ENCODE results near the gene LMBR1. TPM values are rescaled to one million over a fixed set of nuclear protein-coding genes. Genes with fewer than 3 reads are reported as not detected.
A peak's percentile ranks its signal among the peaks of the same experiment; 100 is the strongest.
"Not testable (repeated sequence)": the region's sequence is repeated elsewhere in the genome, so short reads cannot be mapped to it uniquely, and the experiment has no call there.

Gene LMBR1
- total RNA-seq, 1 donor from 2014 or later = 35.4 TPM

DNA sequence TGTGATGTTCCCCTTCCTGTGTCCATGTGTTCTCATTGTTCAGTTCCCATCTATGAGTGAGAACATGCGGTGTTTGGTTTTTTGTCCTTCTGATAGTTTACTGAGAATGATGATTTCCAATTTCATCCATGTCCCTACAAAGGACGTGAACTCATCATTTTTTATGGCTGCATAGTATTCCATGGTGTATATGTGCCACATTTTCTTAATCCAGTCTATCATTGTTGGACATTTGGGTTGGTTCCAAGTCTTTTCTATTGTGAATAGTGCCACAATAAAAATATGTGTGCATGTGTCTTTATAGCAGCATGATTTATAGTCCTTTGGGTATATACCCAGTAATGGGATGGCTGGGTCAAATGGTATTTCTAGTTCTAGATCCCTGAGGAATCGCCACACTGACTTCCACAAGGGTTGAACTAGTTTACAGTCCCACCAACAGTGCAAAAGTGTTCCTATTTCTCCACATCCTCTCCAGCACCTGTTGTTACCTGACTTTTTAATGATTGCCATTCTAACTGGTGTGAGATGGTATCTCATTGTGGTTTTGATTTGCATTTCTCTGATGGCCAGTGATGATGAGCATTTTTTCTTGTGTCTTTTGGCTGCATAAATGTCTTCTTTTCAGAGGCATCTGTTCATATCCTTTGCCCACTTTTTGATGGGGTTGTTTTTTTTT, 16.7 kb upstream of the LMBR1 start:
- ATAC-seq; DNase-seq (ENCODE audit: missing footprints): not testable (repeated sequence)
- intact Hi-C loops (cut with DNase I) = loop anchor here (5.0 kb wide), 1 partner anchor 363 kb away; no protein-coding TSS in a partner anchor

DNA sequence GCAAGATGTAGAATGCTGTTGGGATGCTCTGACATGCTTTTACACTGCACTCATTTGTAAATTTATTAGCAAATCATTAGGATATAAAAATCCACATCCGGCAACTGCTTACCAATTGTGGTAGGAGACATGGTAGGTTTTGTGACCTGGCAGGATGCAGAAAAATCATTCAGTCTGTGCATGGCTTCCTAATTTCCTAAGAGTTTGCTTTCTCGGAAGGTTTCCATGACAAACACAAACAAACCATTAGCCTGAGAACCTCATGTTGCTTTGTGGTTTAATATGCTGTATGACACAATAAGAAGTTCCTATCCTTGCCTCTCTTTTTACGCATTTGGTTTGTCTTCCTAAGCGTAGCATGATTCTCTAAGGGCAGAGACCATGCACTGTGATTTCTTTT, 14.7 kb upstream of the LMBR1 start:
- intact Hi-C loops (cut with DNase I) = loop anchor here (5.0 kb wide), 1 partner anchor 365 kb away; no protein-coding TSS in a partner anchor
- ATAC-seq (no peak), DNase-seq (ENCODE audit: missing footprints) (no peak)

DNA sequence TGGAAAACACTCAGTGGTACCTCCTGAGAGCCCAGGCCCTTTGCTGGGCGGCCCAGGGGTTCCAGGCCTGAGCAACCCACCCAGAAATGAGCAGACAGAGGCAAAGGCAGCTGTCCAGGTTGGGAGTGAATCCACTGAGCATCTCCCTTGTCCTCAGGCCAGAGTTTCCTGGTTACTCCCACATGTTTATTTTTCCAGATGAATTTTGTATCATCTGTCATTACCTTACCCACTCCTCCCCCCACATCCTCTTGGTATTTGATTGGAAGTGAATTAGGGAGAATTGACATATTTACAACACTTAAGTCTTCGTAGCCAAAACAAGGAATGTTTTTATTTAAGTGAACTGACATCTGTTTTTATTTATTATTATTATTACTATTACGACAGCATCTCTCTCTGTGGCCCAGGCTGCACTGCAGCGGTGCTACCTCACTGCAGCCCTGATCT, 13.2 kb upstream of the LMBR1 start:
- no peak for DNase-seq (ENCODE audit: missing footprints)
- intact Hi-C loops (cut with DNase I) = loop anchor here (5.0 kb wide), 1 partner anchor 366 kb away; no protein-coding TSS in a partner anchor
- no peak for ATAC-seq

DNA sequence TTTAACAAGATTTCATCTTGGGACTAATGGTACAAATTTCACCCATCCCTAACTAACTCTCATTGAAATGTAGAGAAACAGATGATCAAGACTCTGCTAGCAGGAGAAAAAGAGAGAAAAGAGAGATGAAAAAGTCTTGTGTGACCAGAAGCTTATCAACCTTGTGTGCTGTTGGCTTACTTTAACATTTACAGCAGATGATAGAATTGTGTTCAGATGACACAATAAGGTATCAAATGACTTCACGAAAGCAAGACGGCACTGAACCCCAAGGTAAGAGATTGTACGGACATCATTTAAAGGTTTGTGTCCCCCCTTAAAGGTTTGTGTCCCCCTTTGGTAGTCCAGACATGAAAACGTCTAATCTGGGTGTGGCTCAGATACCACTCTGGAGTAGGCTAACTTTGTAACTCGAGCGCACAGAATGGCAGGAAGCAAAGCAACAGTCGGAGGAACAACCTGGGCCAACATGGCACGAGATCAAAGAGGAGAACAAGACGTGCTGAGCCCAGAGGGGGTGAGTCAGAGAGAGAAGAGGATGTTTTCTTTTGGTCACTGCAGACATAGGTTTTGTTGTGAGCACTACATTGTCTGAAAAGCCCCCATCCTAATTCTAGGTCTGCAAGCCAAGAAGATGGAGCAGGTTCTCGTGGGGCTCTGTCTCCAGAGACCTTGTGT, 10.4 kb upstream of the LMBR1 start:
- DNase-seq (ENCODE audit: missing footprints) = no peak
- ATAC-seq = peak; percentile 46
- intact Hi-C loops (cut with DNase I) = no loop called here

DNA sequence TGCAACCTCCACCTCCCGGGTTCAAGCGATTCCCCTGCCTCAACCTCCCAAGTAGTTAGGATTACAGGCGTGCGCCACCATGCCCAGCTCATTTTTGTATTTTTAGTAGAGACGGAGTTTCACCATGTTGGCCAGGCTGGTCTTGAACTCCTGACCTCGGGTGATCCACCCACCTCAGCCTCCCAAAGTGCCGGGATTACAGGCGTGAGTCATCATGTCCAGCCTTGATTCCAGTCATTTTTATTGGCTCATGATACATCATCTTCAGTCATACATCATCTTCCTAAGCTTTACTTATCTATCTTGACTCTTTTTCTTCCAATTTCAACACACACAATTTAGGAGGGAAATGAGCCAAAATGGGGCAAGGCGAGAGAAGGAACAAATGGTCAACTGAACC, 7.1 kb upstream of the LMBR1 start:
- DNase-seq (ENCODE audit: missing footprints); intact Hi-C loops (cut with DNase I); ATAC-seq: not testable (repeated sequence)

DNA sequence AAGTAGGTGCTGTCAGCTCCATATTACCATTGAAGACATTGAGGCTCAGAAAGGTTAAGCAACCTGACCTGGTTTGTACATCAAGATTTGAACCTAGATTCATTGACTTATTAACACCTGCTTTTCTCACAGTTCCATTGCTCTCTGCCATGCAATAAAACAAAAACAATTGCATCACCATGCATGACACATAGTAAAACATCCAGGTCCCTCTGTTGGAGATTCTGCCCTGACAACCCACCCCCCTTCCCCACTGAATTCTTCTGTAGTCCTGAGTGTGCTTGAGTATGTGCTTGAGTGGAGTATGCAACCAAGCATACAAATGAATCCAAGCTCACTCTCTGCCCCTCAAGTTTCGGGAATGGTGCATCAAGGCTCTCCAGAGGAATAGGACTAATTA, 6.0 kb upstream of the LMBR1 start:
- DNase-seq (ENCODE audit: missing footprints) (no peak), ATAC-seq (no peak)
- intact Hi-C loops (cut with DNase I) = loop anchor here (10.0 kb wide), 1 partner anchor 46 kb away; the partner anchor contains the start of gene NOM1

DNA sequence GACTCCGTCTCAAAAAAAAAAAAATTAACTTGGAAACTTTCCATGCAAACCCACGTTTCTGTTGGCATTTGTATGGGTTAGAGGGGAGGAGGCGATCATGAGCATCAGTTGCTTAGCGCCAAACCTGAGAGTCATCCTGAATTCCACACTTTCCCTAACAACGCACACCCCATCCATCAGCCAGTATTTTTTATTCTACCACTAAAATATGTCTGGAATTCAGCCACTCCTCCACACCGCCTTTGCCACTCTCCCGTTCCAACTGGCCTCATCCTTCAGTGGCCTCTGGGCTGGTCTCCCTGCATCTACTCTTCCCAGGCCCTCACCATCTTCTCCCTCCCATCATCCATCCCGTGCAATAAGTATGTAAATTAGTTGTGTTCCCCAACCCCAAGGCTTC, 4.7 kb upstream of the LMBR1 start:
- intact Hi-C loops (cut with DNase I) = loop anchor here (10.0 kb wide), 1 partner anchor 47 kb away; the partner anchor contains the start of gene NOM1
- ATAC-seq (no peak), DNase-seq (ENCODE audit: missing footprints) (no peak)

DNA sequence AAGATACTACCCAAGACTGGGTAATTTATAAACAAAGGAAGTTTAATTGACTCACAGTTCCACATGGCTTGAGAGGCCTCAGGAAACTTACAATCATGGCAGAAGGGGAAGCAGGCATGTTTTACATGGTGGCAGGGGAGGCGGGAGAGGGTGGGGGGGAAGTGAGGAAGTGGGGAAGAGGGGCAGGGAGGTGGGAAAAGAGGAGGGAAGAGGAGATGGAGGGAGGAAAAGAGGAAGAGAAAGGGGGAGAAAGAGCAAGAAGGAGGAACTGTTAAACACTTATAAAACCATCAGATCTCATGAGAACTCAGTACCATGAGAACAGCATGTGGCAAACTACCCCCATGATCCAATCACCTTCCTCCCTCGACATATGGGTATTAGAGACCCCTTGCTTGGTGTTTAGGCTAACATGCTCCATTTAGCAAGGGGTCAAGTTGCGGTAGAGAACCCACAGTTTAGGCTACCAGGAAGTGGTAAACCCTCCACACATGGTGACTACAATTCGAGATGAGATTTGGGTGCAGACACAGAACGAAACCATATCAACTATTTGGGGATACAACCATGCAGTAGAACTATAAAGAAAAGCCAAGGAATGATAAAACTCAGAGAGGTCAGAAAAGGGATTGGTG, 3.5 kb upstream of the LMBR1 start:
- no peak for DNase-seq (ENCODE audit: missing footprints)
- intact Hi-C loops (cut with DNase I) = loop anchor here (10.0 kb wide), 1 partner anchor 48 kb away; the partner anchor contains the start of gene NOM1
- ATAC-seq = no peak

DNA sequence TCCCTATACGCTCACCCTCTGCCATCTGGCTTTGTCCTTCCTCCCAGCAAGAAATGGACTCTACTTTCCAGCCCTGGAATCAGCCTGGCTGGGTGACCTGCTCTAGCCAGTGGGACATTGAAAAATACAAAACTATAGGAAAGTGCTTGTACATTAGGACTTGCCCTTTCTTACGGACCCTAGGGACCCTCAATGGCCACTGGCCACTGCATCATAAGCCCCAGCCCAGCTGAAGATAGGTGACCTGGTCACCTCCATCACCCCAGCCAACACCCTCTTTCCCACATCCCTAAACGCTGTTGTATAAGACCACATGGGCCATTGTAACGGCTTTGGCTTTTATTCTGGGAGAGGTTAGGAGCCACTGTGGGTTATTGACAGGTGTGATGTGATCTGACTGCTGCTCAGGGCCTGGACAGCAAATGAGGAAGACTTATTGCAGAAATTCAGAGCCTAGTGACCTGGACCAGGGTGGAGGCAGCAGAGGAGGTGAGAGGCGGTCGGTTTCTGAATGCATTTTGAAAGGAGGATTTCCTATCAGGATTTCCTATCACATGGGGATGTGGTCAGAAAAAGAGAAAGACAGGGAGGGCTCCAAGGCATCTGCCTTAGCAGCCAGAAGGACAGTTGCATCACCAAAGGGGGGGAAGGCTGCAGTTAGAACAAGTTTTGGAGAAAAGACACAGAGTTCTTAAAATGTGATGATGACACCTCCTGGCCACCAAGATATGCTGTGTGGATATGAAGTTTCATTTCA, 2.2 kb upstream of the LMBR1 start:
- DNase-seq (ENCODE audit: missing footprints) (no peak), ATAC-seq (no peak)
- intact Hi-C loops (cut with DNase I) = loop anchor here (10.0 kb wide), 1 partner anchor 50 kb away; the partner anchor contains the start of gene NOM1

DNA sequence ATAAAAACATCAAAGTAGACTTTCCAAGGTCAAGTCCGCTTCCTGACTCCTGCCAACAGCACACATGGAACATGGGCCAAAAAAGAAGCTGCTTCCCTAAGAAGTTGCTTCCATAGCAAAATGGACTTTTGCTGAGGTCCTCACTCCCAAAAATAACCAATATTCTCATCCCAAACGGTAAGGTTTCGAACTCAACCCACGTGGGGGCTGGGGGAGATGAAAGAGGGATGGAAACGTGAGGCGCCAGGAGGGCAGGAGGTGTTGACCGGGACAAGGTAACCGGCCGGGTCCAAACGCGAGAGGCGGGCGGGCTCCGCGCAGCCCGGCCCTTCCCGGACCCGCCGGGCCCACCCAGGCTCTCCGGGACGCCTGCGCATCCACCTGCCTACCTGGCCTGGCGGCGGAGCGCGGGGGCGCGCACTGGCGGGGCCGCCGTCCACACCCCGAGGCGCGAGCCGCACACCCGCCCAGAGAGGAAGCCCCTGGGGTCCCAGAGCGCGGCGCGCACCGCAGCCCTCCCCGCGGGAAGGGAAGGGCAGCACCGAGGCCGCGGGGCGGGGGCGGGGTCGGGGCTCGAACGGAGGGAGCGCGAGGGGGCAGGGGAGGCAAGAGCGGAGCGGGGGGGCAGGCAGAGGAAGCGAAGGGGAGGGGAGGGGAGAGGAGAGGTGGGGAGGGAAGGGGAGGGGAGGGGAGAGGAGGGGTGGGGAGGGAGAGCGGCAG, 742 bp downstream of the LMBR1 start:
- ATAC-seq = peak; percentile 11
- intact Hi-C loops (cut with DNase I) = loop anchor here (5.0 to 10.0 kb wide), 2 partner anchors 53 to 60 kb away; partner anchors contain the start of gene NOM1
- DNase-seq (ENCODE audit: missing footprints) = peak; percentile 77

DNA sequence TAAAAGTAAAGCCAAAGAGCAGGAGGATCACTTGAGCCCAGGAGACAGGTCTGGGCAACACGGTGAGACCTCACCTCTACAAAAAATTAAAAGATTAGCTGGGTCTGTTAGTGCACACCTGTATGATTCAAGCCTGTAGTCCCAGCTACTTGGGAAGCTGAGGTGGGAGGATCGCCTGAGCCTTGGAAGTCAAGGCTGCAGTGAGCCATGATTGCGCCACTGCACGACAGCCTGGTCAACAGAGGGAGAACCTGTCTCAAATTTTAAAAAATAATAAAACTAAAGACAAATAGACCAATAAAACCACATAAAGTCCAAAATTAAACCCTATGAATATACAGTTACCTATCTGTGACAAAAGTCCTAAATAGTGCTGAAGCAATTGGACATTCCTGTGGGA, 3.2 kb downstream of the LMBR1 start:
- ATAC-seq (no peak), DNase-seq (ENCODE audit: missing footprints) (no peak)
- intact Hi-C loops (cut with DNase I) = loop anchor here (5.0 to 10.0 kb wide), 2 partner anchors 55 to 57 kb away; partner anchors contain the start of gene NOM1

DNA sequence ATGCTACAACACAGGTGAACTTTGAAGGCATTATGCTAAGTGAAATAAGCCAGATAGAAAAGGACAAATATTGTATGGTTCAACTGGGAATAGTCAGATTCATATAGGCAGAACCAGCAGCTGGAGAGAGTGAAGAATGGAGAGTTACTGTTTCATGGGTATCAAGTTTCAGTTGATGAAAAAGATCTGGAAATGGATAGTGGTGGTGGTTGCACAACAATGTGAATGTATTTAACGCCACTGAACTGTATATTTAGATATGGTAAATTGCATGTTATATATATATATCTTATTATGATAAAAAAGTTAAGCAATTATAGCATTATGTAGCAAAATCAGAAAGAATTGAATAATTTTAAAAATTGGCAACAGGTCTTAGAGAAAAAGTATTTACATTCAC, 3.9 kb downstream of the LMBR1 start:
- no peak for ATAC-seq
- intact Hi-C loops (cut with DNase I) = no loop called here
- no peak for DNase-seq (ENCODE audit: missing footprints)

DNA sequence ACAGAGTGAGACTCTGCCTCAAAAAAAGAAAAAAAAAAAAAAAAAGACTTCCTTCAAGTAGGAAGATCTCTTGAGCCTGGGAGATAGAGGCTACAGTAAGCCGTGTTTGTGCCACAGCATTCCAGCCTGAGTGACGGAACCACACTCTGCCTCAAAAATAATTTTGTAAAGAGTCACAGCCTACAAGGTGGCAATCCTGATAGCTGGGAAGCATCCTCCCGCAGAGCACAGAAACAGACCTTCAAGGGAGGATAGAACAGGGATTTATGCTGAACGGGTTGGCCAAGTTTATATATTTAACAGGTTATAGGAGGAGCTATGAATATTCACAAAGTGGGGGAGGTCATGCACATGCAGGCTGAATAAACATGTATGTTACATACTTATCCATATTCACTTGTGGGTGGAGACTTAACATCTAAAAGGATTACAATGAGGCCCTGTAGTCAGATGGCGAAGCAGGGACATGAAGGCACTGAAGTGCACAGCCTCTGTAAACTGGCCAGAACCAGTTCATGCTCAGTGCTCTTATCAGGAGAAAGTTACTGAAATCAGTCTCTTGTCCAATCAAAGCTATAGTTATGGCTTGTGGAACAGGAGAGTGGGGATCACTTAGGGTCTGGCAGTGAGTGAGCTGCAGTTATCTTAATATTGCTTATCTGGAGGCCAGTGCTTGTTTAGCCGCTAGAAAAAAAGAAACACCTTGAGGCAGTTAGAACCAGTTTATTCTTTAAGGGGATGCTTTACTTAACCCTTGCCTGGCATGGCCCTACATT, 6.8 kb downstream of the LMBR1 start:
- intact Hi-C loops (cut with DNase I) = no loop called here
- ATAC-seq (peak; percentile 37), DNase-seq (ENCODE audit: missing footprints) (no peak)

DNA sequence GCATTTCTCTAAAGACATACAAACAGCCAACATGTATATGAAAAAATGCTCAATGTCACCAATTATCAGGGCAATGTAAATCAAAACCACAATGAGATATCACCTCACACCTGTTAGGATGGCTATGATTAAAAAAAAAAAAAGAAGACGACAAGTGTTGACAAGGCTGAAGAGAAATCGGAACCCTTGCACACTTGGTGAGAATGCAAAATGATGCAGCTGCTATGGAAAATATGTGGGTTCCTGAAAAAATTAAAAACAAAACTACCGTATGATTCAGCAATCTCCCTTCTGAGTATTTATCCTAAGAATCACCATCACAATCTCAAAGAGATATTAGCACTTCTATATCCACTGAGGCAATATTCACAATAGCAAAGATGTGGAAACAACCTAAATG, 11.3 kb downstream of the LMBR1 start:
- ATAC-seq (no peak), DNase-seq (ENCODE audit: missing footprints) (no peak)
- intact Hi-C loops (cut with DNase I) = no loop called here

DNA sequence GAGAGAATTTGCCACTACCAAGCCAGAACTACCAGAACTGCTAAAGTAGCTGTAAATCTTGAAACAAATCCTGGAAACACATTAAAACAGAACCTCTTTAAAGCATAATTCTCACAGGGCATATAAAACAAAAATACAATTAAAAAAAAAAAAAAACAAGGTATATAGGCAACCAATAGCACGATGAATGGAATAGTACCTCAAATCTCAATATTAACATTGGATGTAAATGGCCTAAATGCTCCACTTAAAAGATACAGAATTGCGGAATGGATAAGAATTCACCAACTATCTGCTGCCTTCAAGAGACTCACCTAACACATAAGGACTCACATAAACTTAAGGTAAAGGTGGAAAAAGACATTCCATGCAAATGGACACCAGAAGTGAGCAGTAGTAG, 17.2 kb downstream of the LMBR1 start:
- intact Hi-C loops (cut with DNase I) = no loop called here
- DNase-seq (ENCODE audit: missing footprints) = no peak
- no peak for ATAC-seq

DNA sequence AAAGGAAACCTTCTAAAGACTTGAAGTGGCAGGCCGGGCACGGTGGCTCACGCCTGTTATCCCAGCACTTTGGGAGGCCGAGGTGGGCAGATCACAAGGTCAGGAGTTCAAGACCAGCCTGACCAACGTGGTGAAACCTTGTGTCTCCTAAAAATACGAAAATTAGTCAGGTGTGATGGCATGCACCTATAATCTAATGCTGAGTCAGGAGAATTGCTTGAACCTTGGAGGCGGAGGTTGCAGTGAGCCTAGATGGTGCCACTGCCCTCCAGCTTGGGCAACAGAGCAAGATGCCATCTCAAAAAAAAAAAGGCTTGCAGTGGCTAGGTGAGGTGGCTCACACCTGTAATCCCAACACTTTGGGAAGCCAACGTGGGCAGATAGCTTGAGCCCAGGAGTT, 24.6 kb downstream of the LMBR1 start:
- intact Hi-C loops (cut with DNase I); ATAC-seq: not testable (repeated sequence)

DNA sequence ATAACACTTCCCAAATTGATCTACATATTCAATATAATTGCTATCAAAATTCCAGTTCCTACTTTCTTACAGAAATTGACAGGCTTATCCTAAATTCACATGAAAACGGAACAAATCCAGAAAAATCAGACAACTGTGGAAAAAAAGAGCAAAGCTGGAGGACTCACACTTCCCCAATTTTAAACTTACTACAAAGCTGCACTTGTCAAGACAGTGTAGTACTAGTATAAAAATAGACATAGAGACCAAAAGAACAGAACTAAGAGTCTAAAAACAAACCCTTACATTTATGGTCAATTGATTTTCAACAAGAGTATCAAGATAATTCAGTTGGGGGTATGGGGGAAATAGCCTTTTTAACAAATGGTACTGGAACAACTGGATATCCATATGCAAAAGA, 27.5 kb downstream of the LMBR1 start:
- no peak for ATAC-seq
- no peak for DNase-seq (ENCODE audit: missing footprints)
- intact Hi-C loops (cut with DNase I) = no loop called here

More for the DNA sequence above, 24.6 kb downstream of the LMBR1 start:
- DNase-seq (ENCODE audit: missing footprints) = not testable (repeated sequence)

Measured in Right ventricle myocardium inferior (tissue), 1 donor.